HG03571 (cell line): Measurements from ENCODE around the gene ADAMTS9.

Experiments used
- ATAC-seq: cut with Tn5 transposase; IDR thresholded peaks from one replicate; pipeline ENCODE4 v1.9.1; 2021; ENCODE audit not compliant: unreplicated experiment

Gene ADAMTS9

GRCh38 chr3:64655160-64655559, 32.6 kb downstream of the ADAMTS9 start:
- ATAC-seq, result no peak

- no peak for ATAC-seq
Measured at GRCh38 chr3:64654013-64654412, 33.8 kb downstream of the ADAMTS9 start.

GRCh38 chr3:64653101-64653500, 34.7 kb downstream of the ADAMTS9 start:
- no peak for ATAC-seq

GRCh38 chr3:64651741-64652241, 36.0 kb downstream of the ADAMTS9 start:
- no peak for ATAC-seq

- ATAC-seq, result no peak
Measured at GRCh38 chr3:64651303-64651702, 36.5 kb downstream of the ADAMTS9 start.

- no peak for ATAC-seq
Measured at GRCh38 chr3:64650715-64651114, 37.1 kb downstream of the ADAMTS9 start.

GRCh38 chr3:64650096-64650622, 37.6 kb downstream of the ADAMTS9 start:
- ATAC-seq, result no peak

- ATAC-seq, result no peak
Measured at GRCh38 chr3:64648927-64649906, 38.6 kb downstream of the ADAMTS9 start.

GRCh38 chr3:64647825-64648224, 40.0 kb downstream of the ADAMTS9 start:
- ATAC-seq, result no peak

GRCh38 chr3:64645243-64645642, 42.6 kb downstream of the ADAMTS9 start:
- ATAC-seq, result no peak

- ATAC-seq, result no peak
Measured at GRCh38 chr3:64644483-64644882, 43.3 kb downstream of the ADAMTS9 start.

GRCh38 chr3:64642327-64643151, 45.3 kb downstream of the ADAMTS9 start:
- no peak for ATAC-seq

- no peak for ATAC-seq
Measured at GRCh38 chr3:64638981-64639481, 48.8 kb downstream of the ADAMTS9 start.

GRCh38 chr3:64638511-64638910, 49.3 kb downstream of the ADAMTS9 start:
- ATAC-seq, result no peak

GRCh38 chr3:64634417-64634816, 53.4 kb downstream of the ADAMTS9 start:
- no peak for ATAC-seq

- ATAC-seq, result no peak
Measured at GRCh38 chr3:64631951-64632350, 55.8 kb downstream of the ADAMTS9 start.

GRCh38 chr3:64627471-64628321, 60.1 kb downstream of the ADAMTS9 start:
- no peak for ATAC-seq

- ATAC-seq, result no peak
Measured at GRCh38 chr3:64627042-64627441, 60.8 kb downstream of the ADAMTS9 start.

- no peak for ATAC-seq
Measured at GRCh38 chr3:64625381-64625780, 62.4 kb downstream of the ADAMTS9 start.

- no peak for ATAC-seq
Measured at GRCh38 chr3:64623125-64623524, 64.7 kb downstream of the ADAMTS9 start.
